Measurements from ENCODE around the gene PLA2G15.

Gene PLA2G15

GRCh38 chr16:68255712-68256111 lies 10.5 kb downstream of the PLA2G15 start:
- no peak for DNase-seq

DNA sequence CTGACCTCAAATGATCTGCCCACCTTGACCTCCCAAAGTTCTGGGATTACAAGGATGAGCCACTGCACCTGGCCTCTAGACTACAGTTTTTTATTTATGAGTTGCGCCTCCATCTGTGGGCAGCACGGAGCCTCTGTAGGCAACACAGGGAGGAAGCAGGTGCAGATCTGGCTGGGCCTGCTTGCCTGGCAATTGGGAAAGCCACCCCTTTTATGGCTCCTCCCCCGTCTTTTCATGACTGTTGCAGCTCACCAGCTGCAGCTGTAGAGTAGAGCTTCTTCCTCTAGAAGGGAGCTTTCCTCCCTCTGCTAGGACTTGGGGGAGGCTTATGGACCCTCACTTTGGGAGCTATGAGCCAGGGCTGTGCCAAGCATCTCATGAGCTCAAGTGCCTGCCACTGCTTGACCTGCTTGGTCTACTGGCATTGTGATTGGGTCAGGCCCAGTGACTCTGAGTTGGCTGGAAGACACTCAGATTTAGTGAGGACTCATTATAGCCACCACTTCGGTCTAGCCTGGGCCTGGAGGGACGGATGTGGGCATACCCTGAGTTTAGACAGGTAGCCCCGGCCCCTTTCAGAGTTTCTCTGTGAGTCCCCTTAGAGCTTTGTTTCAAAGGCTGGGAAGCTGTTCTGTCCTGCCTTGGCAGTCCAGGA lies 12.2 kb downstream of the PLA2G15 start:
- peak; percentile 94 for DNase-seq

DNA sequence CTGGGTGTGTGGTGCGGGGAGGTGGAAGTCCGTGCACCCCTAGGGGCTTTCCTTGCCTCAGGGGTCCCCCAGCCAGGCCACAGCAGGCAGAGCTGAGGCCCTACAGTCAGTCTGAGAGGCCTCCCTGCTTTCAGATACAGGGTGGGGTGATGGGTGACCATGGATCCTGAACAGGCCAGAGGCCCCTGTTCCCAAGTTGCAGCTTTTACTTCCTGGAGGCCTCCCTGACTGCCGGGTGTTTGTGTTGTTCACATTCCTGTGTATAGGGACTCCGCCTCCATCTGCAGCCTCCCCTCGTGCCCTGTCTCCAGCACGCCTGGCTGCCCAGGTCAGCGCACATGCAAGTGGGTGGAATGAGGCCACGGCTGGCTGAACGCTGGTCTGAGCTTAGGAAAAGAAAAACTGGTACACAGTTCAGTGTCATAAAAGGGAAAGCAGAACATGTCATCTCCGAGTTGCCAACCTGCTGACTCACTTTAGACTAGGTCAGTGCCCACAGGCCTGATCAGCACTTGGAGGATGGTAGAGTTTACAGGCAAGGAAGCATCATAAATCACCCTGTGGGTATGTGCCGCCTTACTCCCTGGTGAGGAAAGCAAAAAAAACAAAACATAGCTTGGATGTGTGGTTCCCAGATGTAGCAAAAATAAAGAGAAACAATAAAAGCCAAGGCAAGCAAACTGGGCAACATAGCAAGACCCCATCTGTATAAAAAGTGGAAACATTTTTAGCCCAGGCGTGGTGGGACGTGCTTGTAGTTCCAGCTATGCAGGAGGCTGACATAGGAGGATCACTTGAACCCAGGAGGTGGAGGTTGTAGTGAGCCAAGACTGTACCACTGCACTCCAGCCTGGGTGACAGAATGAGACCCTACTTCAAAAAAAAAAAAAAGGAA lies 13.0 kb downstream of the PLA2G15 start:
- peak; percentile 84 for DNase-seq

DNA sequence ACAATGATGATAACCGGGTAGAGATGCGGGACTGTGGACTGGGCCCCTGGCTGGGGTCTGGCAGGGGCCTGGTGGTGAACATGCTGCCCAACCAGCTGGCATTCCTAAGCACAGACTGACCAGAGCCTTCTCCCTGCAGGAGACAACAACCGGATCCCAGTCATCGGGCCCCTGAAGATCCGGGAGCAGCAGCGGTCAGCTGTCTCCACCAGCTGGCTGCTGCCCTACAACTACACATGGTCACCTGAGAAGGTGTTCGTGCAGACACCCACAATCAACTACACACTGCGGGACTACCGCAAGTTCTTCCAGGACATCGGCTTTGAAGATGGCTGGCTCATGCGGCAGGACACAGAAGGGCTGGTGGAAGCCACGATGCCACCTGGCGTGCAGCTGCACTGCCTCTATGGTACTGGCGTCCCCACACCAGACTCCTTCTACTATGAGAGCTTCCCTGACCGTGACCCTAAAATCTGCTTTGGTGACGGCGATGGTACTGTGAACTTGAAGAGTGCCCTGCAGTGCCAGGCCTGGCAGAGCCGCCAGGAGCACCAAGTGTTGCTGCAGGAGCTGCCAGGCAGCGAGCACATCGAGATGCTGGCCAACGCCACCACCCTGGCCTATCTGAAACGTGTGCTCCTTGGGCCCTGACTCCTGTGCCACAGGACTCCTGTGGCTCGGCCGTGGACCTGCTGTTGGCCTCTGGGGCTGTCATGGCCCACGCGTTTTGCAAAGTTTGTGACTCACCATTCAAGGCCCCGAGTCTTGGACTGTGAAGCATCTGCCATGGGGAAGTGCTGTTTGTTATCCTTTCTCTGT lies 14.0 kb downstream of the PLA2G15 start:
- peak; percentile 62 for DNase-seq

- DNase-seq = no peak
These were observed 18.5 kb downstream of the PLA2G15 start for GRCh38 chr16:68263559-68264127.

DNA sequence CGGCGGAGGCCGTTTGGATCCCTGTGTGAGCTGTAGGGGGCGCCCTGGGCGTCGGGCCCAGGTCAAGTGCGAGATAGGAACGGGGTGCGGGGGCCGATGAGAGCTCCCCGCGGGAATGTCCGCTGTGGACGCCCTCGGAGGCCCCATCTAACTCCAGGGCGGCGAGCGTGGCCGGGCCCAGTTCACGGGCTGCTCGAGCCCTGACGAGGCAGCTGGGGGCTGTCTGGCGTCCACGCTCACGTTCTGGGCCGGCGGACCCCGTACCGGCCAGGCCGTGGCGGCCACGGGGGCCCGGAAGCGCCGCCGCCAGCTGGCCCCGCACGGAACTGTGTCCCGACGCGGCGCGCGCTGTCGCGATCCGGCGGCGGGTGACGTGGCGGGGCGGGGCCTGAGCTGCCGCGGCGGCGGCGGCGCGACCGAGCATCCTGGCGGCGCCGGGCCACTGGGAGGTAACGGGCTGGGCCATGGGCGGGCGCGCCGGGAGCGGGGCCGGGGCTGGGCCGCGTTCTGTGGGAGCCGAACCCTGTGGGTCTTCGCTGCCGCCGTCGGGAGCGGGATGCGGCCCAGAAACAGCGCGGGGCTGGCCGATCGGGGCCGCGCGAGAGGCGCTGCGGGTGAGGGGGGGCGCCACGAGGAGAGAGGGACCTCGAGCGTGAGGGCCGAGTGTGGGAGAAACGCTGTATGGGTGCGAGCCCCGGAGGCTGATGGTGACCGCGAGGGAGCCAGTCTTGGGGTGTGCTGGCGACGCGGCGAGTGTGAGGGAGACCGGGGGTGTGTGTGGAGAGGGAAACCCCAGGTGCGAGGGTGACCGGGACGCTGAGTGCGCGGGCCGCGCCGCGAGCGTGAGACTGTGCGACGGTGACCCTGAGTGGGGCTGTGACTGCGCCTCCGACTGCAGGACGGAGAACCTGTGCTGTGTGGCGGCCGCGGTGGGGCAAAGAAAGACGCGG lies 19.2 kb downstream of the PLA2G15 start, which contains the start of gene SLC7A6:
TSS of gene SLC7A6 (plus strand) at position 399 of the 950 bp plus-strand sequence. CDS start 10,201 bp downstream, outside the sequence.
- DNase-seq = peak; percentile 68

DNA sequence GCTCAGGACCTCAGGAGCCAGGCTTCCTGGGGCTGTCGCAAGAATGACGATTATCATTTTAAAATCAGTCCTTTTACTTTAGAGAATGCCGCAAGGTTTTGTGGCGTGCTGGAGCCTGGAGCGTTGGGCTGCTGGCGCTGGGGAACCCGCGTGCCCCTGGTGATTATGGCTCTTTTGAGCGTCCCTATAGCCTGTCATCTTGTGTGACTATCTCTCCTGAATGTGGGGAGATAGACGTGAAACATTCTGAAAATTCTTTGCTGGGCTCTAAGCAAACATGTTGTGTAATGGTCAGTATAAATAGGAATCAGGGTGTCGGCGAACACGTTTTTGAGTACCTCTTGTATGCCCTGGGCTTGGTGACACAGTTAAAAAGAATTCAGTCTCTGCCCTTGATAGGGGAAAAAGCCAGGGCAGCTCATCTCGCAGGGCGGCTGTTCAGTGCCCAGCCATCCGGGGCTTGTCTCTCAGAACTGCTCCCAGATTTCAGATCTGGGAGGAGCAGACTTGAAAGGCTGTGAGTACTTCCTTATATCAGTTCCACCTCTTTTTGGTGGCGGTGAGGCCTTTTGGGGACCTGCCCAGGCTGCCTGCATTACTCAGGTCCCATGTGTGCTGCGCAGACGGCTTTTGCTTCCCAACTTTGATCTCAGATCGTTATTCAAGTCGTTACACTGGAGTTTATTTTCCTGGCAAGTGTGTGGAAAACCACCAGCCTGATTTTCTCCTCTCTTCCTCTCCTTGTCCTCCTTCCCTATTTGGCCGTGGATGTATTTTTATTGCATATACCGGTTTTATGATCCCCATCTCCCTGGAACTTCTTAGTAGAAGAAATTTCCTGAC lies 20.1 kb downstream of the PLA2G15 start:
- peak; percentile 64 for DNase-seq

GRCh38 chr16:68267612-68268405 lies 22.6 kb downstream of the PLA2G15 start:
- no peak for DNase-seq

- no peak for DNase-seq
These were observed 24.6 kb downstream of the PLA2G15 start for GRCh38 chr16:68269793-68270192.

DNA sequence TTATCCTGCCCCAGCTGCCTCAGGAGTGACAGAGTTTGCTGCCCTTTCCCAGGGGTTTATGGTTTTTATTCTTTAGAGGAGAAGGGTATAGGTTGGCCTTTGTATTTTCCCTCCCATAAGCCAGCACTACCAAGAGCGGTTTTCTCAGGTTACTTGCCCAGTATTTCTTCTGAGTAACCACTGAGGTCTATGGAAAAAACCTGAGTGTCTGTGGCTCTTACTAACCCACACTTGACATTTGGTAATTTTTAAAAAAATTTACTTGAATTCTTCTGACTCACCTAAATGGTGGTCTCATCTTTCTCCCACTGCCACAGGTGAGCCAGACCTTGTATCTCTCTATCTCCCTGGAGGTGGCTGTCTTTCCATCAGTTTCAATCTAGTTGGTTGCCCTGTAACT lies 25.2 kb downstream of the PLA2G15 start:
- no peak for DNase-seq

DNA sequence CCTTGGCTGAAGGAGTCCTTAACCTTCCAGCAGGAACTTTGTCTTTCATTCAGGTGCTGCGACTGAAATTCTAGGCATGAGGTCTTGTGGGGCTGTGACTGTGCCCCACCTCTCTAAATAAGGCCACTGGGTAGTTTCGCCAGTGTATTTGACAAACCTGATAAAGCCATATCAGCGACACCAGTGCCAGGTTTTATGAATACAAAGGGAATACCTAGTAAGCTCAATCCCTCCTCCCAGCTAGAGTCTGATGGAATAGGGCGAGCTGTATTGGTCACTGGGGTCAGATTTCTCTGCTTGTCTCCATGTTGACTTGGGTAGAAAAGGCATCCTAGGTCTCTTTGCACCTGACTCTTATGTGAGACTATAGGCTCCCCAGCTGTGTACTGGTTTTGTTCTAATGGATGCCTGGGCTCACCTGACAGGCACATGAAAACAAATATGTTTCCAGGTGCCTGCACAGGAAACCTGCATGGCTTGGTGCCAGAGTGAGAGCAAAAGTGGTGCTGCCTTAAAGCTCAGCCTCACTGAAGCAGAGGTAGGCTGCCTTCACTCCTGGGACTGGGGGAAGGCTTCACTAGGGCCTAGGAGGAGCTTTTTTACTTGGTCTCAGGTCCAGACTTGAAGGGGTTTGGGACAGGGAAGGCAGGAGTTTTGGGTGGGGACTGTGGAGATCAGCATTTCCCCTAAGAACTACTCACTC lies 27.5 kb downstream of the PLA2G15 start:
- no peak for DNase-seq

GRCh38 chr16:68273459-68273858 lies 28.3 kb downstream of the PLA2G15 start:
- no peak for DNase-seq

DNA sequence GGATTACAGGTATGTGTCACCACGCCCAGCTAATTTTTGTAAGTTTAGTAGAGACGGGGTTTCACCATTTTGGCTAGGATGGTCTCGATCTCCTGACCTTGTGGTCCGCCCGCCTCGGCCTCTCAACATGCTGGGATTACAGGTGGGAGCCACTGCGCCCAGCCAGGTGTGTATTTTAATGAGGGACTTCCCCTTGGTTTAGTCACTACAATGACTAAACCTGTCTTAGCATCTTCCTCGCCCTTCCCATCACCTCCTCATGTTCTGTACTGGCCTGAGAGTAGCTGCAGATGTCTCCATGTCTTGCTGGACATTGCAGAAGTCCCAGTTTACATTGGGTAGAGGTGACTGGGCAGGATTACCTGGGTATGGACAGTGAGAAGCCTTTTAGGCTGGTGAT lies 28.7 kb downstream of the PLA2G15 start:
- DNase-seq = no peak

DNA sequence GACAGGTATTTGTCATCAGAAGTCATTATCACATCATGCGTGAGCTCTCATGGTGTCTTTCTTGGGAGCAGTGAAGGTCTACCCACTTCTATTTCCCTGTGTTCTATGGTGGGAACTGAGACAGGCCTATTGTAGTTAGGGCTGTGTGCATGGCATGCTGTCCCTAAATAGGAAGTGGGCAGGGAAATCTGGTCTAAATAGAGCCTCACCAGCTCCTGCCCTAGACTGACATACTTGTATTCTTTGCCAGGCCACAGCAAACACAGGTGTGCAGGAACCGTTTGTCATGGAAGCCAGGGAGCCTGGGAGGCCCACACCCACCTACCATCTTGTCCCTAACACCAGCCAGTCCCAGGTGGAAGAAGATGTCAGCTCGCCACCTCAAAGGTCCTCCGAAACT lies 29.3 kb downstream of the PLA2G15 start:
- no peak for DNase-seq

GRCh38 chr16:68275611-68276191 lies 30.5 kb downstream of the PLA2G15 start:
- DNase-seq = peak; percentile 52

- no peak for DNase-seq
These were observed 31.1 kb downstream of the PLA2G15 start for GRCh38 chr16:68276223-68276622.

DNA sequence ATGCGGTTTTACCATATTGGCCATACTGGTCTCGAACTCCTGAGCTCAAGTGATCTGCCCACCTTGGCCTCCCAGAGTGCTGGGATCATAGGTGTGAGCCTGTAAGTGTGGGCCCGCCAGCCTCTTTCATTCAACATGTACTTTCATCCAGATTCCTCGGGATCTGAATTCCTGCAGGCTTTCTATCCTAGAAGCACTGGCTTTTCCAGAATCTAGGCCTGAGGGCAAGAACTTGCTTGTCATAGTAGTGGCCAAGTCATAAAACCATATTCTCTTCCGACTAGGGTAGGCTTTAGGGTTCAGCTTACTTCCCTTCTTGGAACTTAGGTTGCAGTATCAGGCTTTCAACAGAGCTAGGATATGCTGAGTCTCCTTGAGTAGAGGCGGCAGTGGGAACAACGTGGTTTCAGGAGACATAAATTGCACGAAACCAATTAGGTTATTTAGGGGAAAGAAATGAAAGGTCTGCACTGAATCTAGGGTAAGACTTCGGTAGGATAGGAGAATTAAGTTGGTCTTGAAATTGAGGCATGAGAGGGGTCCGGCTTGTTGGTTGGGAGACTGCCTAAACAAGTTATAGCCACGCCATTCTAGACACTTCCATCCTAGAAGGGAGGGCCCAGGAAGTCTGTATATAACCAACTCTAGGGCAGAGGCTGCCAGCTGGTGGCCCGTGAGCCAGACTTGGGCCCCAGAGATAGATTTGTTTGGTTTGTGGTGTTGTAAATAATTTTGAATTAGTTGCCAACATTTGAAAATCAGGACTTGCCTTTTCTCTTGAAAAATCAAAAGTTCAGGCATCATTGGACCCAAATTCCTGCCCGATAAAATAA lies 34.8 kb downstream of the PLA2G15 start:
- DNase-seq = peak; percentile 70

Measured in MV-4-11 (cell line).